Stimulated activated naive CD8-positive, alpha-beta T cell treated with anti-CD3 and anti-CD28 coated beads, Interleukin-15, Interleukin-2, amounts not matched to agents 100 ng/mL and 50 ng/mL, for 24 hours (primary cell): ENCODE results near the gene HCAR3.
"Not testable (repeated sequence)": the region's sequence is repeated elsewhere in the genome, so short reads cannot be mapped to it uniquely, and the experiment has no call there.

ENCODE experiments used
- H3K27ac Mint-ChIP-seq: one replicate; pipeline ENCODE4 v1.8.0; 2021; ENCODE audit warnings: mild to moderate bottlenecking, mixed read lengths
- H3K27me3 Mint-ChIP-seq: one replicate; pipeline ENCODE4 v1.8.0; 2021; ENCODE audit warnings: mixed read lengths
- H3K36me3 Mint-ChIP-seq: one replicate; pipeline ENCODE4 v1.8.0; 2021; ENCODE audit warnings: low read depth, mixed read lengths
- H3K4me1 Mint-ChIP-seq: one replicate; pipeline ENCODE4 v1.8.0; 2021; ENCODE audit warnings: low read depth, mixed read lengths
- H3K4me3 Mint-ChIP-seq: one replicate; pipeline ENCODE4 v1.8.0; 2021; ENCODE audit warnings: mild to moderate bottlenecking, mixed read lengths
- H3K9me3 Mint-ChIP-seq: one replicate; pipeline ENCODE4 v1.8.0; 2021; ENCODE audit warnings: mixed read lengths

Gene HCAR3

DNA sequence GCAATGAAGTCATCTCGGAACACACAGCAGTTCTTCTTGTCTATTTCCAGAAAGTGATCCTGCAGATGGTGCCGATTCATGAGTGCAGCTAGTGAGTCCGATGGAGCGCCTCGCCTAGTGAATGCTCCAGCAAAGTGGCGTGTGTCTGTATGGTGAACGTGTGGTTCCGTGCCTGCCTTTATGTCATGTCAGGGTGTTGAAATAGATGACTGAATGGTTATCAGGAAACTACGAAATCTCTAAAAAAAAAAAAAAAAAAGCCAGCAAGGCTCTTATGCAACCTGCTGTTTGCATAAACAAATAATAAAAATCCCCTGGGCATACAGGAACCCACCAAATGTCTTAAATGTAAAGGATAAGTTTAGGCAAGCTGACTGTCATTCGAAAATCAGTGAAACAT, at the start of gene HCAR3:
Gene HCAR3, minus strand, starts transcription at position 154 of the 400 bp plus-strand sequence. Its CDS starts 74 bp downstream, at position 80.
- not testable (repeated sequence) for H3K9me3 Mint-ChIP-seq

DNA sequence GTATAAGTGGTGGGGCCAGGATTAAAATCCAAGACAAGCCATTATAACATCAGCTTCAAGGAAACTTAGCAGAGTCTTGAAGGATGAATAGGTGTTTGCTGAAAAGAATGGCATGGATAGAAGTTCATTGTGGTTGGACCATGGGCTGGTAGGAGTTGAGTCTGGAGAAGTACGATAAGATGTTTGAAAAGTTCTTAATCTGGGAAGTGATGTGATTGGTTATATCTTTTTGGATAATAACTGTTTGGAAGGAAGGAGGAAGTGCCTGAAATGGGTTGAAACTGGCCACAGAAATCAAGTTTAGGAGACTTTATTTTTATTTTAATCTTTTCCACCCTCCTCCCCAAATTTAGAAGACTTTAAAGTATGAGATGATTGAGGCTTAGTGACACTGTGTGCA, 41.0 kb upstream of the HCAR3 start:
- Mint-ChIP-seq H3K9me3 (no peaks in the 10 kb centered on the region), H3K27ac (no peak overlapping the region), H3K4me1 (peaks cover 44% of the 10 kb centered on the region), H3K4me3 (no peak overlapping the region), H3K27me3 (no peaks in the 10 kb centered on the region), H3K36me3 (peaks cover 63% of the 10 kb centered on the region)

More for the DNA sequence above, at the start of gene HCAR3:
- H3K27me3 Mint-ChIP-seq, H3K36me3 Mint-ChIP-seq, H3K27ac Mint-ChIP-seq, H3K4me3 Mint-ChIP-seq: not testable (repeated sequence)
- H3K4me1 Mint-ChIP-seq = peaks cover 16% of the 10 kb centered on the region

DNA sequence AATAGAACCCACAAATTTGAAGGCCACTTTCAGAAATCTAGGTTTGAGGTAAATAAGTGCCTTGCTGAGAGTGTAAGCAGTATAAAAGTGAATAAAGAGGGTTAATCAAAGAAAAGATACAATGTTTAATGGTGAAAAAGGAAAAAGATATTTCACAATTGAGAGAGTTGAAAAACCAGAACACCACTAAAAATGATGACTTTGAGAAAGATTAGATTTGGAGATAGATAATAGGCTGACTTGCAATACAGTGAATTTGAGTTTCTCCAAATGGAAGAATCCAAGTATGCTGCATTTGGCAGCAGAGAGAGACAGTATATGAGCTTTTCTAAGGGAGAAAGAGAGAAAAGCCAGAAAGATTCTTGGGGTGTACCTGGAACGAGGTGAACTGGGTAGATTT, 38.2 kb upstream of the HCAR3 start:
- H3K4me3 Mint-ChIP-seq = peak overlapping the region; percentile 96
- H3K9me3 Mint-ChIP-seq = no peaks in the 10 kb centered on the region
- H3K4me1 Mint-ChIP-seq = peaks cover 58% of the 10 kb centered on the region
- H3K36me3 Mint-ChIP-seq = peaks cover 53% of the 10 kb centered on the region
- no peaks in the 10 kb centered on the region for H3K27me3 Mint-ChIP-seq
- peak overlapping the region; percentile 39 for H3K27ac Mint-ChIP-seq

DNA sequence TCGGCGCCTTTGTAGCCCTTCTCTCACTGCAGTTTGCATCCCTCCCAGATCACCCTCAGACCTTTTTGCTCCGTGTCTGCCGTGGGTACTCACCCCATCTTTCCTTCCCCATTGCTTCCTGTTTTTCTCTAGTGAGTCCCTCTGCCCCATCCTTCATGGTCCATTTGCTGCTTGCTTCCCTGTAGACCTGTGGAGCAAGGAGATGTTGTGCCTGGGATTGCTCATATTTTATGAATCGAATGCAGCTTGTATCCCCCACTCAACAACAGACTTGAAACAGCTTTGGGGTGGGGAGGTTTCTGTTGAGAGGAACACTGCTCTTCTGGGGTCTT, 36.7 kb upstream of the HCAR3 start:
- Mint-ChIP-seq H3K36me3 (peaks cover 47% of the 10 kb centered on the region), H3K9me3 (no peaks in the 10 kb centered on the region), H3K4me3 (peak overlapping the region; percentile 96), H3K27ac (peak overlapping the region; percentile 98), H3K27me3 (no peaks in the 10 kb centered on the region), H3K4me1 (peaks cover 58% of the 10 kb centered on the region)

DNA sequence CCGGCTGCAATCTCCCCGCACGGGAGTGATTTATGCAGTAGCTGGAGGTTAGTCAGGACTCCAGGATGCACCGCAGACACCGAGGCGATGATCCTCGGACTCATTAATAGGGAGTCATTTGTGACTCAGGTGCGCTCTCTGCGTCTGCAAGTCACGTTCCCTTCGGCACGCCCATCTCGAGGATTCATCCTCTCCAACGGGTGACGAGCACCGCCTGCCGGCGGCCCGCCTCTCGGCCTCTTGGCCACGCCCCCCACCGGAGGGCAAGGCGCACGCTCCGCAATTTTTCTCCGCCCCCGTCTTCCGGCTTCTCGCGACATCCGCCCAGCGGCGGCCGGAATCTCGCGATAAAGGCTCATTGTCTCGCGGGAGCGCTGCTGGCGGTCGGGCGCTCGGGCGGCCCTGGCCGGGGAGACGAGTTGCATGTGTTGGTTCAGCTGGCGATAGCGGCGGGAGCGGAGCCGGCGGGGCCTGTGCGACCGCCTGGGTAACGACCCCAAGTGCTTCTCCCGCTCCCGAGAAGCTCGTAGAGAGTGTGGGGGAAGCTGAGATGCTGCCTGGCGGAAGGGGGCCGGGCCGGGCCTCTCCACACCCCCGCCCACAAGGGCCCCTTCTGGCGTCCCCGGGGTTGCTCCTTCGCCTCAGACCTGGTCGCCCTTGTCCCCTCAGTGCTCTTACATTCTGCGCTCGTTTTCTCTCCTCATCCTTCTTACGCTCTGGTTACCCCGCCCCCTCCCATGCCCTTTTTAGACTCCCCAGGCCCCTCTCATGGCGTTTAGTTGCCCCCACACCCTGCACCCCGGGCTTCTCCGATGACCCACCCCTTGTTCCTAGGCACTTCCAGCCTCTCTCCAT, 36.1 kb upstream of the HCAR3 start, which contains the start of gene DENR:
Gene DENR, plus strand, starts transcription at position 361 of the 855 bp plus-strand sequence. CDS start 878 bp downstream, outside the sequence.
- H3K27me3 Mint-ChIP-seq = no peaks in the 10 kb centered on the region
- peak within 1 kb of the TSS; percentile 98 for H3K27ac Mint-ChIP-seq
- H3K4me3 Mint-ChIP-seq = peak within 1 kb of the TSS; percentile 96
- peaks cover 44% of the 10 kb centered on the region for H3K36me3 Mint-ChIP-seq
- peaks cover 56% of the 10 kb centered on the region for H3K4me1 Mint-ChIP-seq
- no peaks in the 10 kb centered on the region for H3K9me3 Mint-ChIP-seq

DNA sequence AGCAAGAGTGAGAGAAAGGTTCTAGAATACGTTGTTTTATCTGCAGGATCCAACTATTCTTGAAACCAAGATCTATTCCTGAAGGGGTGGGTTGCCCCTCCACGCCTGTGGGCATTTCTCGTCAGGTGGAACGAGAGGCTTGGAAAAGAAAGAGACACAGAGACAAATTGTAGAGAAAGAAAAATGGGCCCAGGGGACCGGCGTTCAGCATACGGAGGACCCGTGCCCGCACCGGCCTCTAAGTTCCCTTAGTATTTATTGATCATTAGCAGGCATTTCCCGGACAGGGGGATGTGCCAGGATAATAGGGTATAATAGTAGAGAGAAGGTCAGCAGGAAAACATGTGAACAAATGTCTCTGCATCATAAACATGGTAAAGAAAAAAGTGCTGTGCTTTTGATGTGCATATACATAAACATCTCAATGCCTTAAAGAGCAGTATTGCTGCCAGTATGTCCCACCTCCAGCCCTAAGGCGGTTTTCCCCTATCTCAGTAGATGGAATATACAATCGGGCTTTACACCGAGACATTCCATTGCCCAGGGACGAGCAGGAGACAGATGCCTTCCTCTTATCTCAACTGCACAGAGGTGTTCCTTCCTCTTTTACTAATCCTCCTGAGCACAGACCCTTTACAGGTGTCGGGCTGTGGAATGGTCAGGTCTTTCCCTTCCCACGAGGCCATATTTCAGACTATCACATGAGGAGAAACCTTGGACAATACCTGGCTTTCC, 34.3 kb upstream of the HCAR3 start:
- H3K9me3 Mint-ChIP-seq, H3K27me3 Mint-ChIP-seq: not testable (repeated sequence)
- Mint-ChIP-seq H3K4me1 (peaks cover 38% of the 10 kb centered on the region), H3K27ac (peak overlapping the region; percentile 74), H3K4me3 (peak overlapping the region; percentile 96), H3K36me3 (peaks cover 27% of the 10 kb centered on the region)

DNA sequence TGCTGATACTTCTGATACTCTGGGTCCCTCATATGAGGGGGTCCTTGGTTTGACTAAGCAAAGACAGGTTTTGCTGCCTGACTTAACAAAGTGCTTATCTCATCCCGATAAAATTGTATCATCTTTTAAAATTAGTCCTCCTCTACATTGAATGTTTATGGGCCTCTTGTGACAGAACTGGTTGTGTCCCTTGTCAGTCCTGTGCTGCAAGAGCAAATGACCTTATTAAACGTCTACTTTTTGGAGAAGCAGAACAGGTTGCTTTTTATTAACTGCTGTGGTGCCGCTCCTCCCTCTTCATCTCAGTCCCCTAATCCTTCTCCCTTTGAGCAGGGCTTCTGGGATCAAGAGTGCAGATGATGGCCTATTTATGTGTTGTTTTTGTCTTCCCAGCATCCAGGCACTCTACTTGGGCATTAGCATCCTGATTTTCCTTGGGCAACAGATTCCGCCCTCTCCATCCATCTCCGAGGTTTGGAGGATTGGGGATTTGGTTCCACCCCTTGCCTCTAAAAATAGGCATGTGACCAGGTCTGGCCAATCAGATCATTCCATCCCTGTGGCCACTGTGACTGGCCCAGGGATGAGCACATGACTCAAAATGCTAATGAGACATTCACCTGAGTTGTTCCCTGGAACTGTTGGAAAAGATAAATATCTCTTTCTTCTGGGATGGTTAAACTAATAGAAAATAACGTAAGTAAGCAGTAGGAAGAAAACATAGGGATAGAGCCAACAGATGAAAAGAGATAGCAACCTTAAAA, 33.1 kb upstream of the HCAR3 start:
- Mint-ChIP-seq H3K27ac (no peak overlapping the region), H3K36me3 (peaks cover 17% of the 10 kb centered on the region), H3K27me3 (no peaks in the 10 kb centered on the region), H3K9me3 (no peaks in the 10 kb centered on the region), H3K4me1 (peaks cover 29% of the 10 kb centered on the region), H3K4me3 (no peak overlapping the region)

DNA sequence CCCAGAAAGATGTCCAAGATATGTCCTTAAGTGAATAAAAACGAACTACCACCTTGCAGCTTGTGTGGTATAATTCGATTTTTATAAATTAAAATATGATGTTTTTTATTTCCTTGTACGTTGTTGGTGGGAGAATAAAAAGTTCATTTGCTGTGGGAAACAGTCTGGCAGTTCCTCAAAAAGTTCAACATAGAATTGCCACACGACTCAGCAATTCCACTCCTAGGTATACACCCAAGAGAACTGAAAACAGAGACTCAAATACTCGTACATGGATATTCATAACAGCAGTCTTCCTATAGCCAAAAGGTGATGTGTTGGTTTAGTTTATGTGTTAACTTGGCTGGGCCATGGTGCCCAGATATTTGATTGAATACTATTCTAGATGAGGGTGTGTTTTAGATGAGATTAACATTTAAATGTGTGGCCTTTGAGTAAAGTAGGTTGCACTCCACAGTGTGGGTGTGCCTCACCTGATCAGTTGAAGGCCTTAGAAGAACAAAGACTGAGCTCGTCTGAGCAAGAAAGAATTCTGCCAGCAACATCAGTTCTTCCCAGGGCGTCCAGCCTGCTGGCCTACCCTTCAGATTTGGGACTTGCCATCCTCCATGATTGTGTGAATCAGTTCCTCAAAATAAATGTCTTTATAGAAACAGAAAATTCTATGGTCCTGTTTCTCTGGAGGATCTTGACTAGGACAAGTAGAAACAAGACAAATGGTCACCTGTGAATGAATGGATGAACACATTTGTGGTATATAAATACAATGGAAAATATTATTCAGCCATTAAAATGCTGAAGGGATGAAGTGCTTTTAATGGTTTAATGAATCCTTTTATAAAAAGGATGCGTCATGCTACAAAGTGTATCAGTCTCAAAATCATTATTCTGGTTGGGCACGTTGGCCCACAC, 30.9 kb upstream of the HCAR3 start:
- Mint-ChIP-seq H3K27me3 (no peaks in the 10 kb centered on the region), H3K9me3 (no peaks in the 10 kb centered on the region), H3K4me1 (peaks cover 14% of the 10 kb centered on the region), H3K27ac (no peak overlapping the region), H3K4me3 (no peak overlapping the region), H3K36me3 (no peaks in the 10 kb centered on the region)

DNA sequence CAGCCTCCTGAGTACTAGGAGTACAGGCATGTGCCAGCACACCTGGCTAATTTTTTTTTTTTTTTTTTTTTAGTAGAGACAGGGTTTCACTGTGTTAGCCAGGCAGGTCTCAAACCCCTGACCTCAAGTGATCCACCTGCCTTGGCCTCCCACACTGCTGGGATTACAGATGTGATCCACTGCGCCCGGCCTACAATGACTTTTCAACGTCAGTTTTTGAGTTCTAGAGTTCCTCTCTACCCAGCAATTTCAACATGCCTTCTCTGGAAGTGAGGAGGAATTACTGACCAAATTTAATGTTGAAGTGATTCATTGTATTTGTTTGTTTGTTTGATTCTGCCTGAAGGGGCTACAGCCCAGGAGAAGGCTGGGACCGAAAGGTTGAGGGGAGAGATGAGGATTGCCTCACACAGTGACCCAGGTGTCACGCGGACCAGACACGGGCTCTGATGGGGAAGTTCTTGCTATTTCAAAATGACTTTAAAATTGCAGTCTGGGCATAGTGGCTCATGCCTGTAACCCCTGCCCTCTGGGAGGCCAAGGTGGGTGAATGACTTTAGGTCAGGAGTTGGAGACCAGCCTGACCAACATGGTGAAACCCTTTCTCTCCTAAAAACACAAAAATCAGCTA, 27.4 kb upstream of the HCAR3 start:
- Mint-ChIP-seq H3K27ac (no peak overlapping the region), H3K4me3 (no peak overlapping the region), H3K9me3 (no peaks in the 10 kb centered on the region), H3K36me3 (no peaks in the 10 kb centered on the region), H3K4me1 (no peaks in the 10 kb centered on the region), H3K27me3 (no peaks in the 10 kb centered on the region)

DNA sequence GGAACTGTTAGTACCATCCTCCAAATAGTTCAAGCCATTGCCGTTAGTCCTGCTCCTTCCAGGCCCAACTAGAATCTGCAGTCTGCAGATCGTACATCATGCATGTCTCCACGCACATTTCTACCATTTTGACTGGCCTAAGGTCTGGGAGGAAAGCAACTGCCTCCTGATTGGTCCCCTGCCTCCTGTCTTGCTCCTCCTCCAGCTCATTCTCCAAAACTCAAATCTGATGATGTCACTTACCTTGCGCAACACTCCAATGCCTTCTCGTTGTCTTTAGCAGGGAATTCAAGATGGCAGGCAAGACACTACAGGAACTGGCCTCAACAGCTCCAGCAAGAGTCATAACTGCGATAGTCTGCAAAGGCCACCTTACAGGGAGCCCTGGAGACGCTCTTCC, 23.7 kb upstream of the HCAR3 start:
- H3K36me3 Mint-ChIP-seq = no peaks in the 10 kb centered on the region
- H3K4me3 Mint-ChIP-seq = no peak overlapping the region
- H3K27me3 Mint-ChIP-seq = no peaks in the 10 kb centered on the region

DNA sequence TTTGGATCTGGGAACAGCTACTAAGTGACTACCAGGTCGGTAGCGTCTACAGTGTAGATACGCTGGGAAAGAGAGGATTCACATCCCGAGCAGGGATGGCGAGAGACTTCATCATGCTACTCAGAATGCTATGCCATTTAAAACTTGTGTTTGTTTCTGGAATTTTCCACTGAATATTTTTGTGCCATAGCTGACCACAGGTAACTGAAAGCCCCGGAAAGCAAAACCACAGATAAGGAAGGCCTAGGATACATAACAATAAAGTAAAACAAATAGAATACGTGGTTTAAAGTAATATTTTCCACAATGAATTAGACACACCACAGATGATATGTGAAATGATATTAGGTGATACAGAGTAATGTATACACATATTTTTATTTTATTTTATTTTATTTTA, 22.0 kb upstream of the HCAR3 start:
- Mint-ChIP-seq H3K36me3 (no peaks in the 10 kb centered on the region), H3K27me3 (no peaks in the 10 kb centered on the region), H3K27ac (no peak overlapping the region), H3K4me1 (peaks cover 15% of the 10 kb centered on the region), H3K9me3 (no peaks in the 10 kb centered on the region), H3K4me3 (no peak overlapping the region)

More for the DNA sequence above, 23.7 kb upstream of the HCAR3 start:
- no peak overlapping the region for H3K27ac Mint-ChIP-seq
- H3K9me3 Mint-ChIP-seq = no peaks in the 10 kb centered on the region
- peaks cover 8% of the 10 kb centered on the region for H3K4me1 Mint-ChIP-seq

DNA sequence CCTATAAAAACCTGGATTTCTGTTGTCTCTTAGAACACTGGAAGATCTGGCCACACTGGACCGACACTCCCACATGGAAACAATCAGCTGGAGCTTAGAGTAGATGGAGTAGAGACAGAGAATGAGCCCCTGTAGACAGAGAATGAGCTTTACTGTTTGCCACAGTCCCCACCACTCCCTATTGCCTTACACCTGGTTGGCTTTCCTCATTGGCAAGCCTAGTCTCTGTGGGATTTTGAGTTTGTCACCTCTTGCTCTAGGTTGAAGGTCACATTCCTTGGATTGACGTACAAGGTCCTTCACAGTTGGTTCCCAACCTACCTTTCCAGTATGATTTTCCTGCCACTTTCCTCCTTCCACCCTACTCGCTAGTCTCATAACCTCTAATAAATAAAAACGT, 16.0 kb upstream of the HCAR3 start:
- no peaks in the 10 kb centered on the region for H3K36me3 Mint-ChIP-seq
- no peaks in the 10 kb centered on the region for H3K27me3 Mint-ChIP-seq
- H3K27ac Mint-ChIP-seq = peak overlapping the region; percentile 89
- H3K9me3 Mint-ChIP-seq = peaks cover 4% of the 10 kb centered on the region
- no peak overlapping the region for H3K4me3 Mint-ChIP-seq
- H3K4me1 Mint-ChIP-seq = peaks cover 54% of the 10 kb centered on the region

DNA sequence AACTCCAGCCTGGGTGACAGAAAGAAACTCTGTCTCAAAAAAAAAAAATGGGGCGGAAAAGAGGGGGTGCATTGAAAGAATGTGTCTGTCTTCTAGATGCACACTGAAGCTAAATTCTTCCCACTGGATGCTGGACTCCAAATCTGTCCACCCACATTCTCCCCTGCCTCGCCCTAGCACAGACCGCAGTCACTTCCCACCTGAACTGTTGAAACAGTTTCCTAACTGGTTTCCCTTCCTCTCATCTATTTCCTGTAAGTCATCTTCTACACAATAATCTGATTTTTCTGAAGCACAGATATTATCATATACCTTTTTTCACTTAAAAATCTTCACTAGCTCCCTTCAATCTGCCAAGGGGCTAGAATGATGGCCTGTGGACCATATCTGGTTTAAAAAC, 15.6 kb upstream of the HCAR3 start:
- Mint-ChIP-seq H3K36me3 (no peaks in the 10 kb centered on the region), H3K27ac (peak overlapping the region; percentile 89), H3K4me3 (no peak overlapping the region), H3K9me3 (peaks cover 4% of the 10 kb centered on the region), H3K27me3 (no peaks in the 10 kb centered on the region), H3K4me1 (peaks cover 54% of the 10 kb centered on the region)
